Heart left ventricle (tissue), 16 donors: ENCODE results near the gene SLC6A9. TPM values are rescaled to one million over a fixed set of nuclear protein-coding genes. Genes with fewer than 3 reads are reported as not detected.

ENCODE experiments used
- ATAC-seq, 4 donors: fragments of 200-7000 bp; cut with Tn5 transposase; one replicate each; pipeline ENCODE4 v1.9.1; 2020 to 2022; ENCODE audit warnings: moderate library complexity in 4 of 4, mild to moderate bottlenecking in 3 of 4, moderate number of reproducible peaks in 1 of 4
- DNase-seq, 5 donors: peaks; one replicate each; pipeline ENCODE4 v3.0.0-alpha.2; 2020
- H3K27ac ChIP-seq, 12 donors: fragments of 200-600 bp; sonication (generic) in 4 of 12; one replicate each; pipeline versions ENCODE4 v1.5.0 to v1.8.0; 2016 to 2022; ENCODE audit warnings: mild to moderate bottlenecking in 2 of 12
- H3K27me3 ChIP-seq, 9 donors: fragments of 200-600 bp; sonication (generic) in 2 of 9; one replicate each; pipeline versions ENCODE4 v1.5.1 to v1.8.0; 2016 to 2022; ENCODE audit warnings: mild to moderate bottlenecking in 3 of 9
- H3K36me3 ChIP-seq, 9 donors: fragments of 200-600 bp; sonication (generic) in 2 of 9; one replicate each; pipeline versions ENCODE4 v1.5.0 to v1.8.0; 2018 to 2022; ENCODE audit warnings: mild to moderate bottlenecking in 2 of 9
- H3K4me1 ChIP-seq, 12 donors: fragments of 200-600 bp; sonication (generic) in 4 of 12; one replicate each; pipeline versions ENCODE4 v1.5.0 to v1.8.0; 2016 to 2022; ENCODE audit warnings: mild to moderate bottlenecking in 3 of 12
- H3K4me3 ChIP-seq, 12 donors: fragments of 200-600 bp; sonication (generic) in 4 of 12; one replicate each; pipeline versions ENCODE4 v1.5.0 to v1.8.0; 2017 to 2022; ENCODE audit warnings: mild to moderate bottlenecking in 9 of 12, moderate library complexity in 4 of 12
- H3K9me3 ChIP-seq, 12 donors: fragments of 200-600 bp; sonication (generic) in 4 of 12; one replicate each; pipeline versions ENCODE4 v1.5.0 to v1.8.0; 2016 to 2022; ENCODE audit warnings: mild to moderate bottlenecking in 1 of 12
- POLR2A ChIP-seq, 2 donors: fragments of 450-650 bp; IDR thresholded peaks; one replicate each; pipeline ENCODE4 v1.6.1; 2017; ENCODE audit warnings: antibody characterized with exemption in 2 of 2, mild to moderate bottlenecking in 2 of 2, moderate library complexity in 2 of 2
- WGBS, 4 donors: extraction: QIAGEN DNeasy Blood & Tissue Kit in 2 of 4; methylation state at CpG; one replicate each; pipeline versions ENCODE4 v1.1.5 to v1.1.7; 2013 to 2018; 5-methylcytosine and 5-hydroxymethylcytosine counted together
- intact Hi-C, 10 donors: fragments of 100-400 bp; cut with DNase I; formaldehyde crosslinking; loops; one replicate each; pipeline versions ENCODE4 v1.11.1 to v1.14.2; 2022
- polyA plus RNA-seq, 2 donors: library from polyadenylated mRNA; stranded (reverse); fragments of 200-250 nt; gene quantifications; one replicate each; pipeline ENCODE4 v1.2.3, GENCODE V29; 2013
- total RNA-seq, 9 donors: library from RNA; depleted of rRNA in 2 of 9; stranded (reverse); fragments of >200 nt in 2 of 9; fragmentation: NEBNext Ultra II Directional in 3 of 9; extraction: Animal tissue kit (Norgen Biotek cat#: 25700) in 3 of 9; gene quantifications; one replicate each; pipeline versions ENCODE4 v1.1.0 to v1.2.4, GENCODE V29; 2016 to 2023
- TF ChIP-seq, protein P1 (sequence below), 12 donors: fragments of 200-600 bp; sonication (generic) in 4 of 12; IDR thresholded peaks; one replicate each; pipeline versions ENCODE4 v1.5.0 to v1.8.0; 2018 to 2022; ENCODE audit warnings: antibody characterized with exemption in 12 of 12, mild to moderate bottlenecking in 5 of 12
- donor health status: ischemic (EF 13 %, LVEDD 7.1; RV severe dilation, severe dysfunction).
- donor health status: healthy with polysubstance abuse.
- donor health status: DM: no; HTN: yes; CAD: no.
- donor health status: DM: no; HTN: no; CAD: no.
- donor health status: ischemic (EF 25% LVEDD 6.9; RV normal size, moderate dysfunction).
- donor health status: ischemic (EF 25% LVEDD 5.7; RV mildly dilated, moderate dysfunction).
- donor health status: healthy.
- donor health status: DM: yes; HTN: yes; CAD: no.
- donor health status: ischemic (EF 35%, LVEDD 5.7; RV mildly dilated, moderate dysfunction).
- donor health status: nonischemic (EF 11% LVEDD 7.7; RV severe dilation, severe dysfunction).
- donor health status: DM: yes; HTN: yes; CAD: no.
- donor health status: PGD.
- donor health status: ischemic (EF 29% LVEDD 5.4; RV normal size, mild dysfunction).
- donor health status: nonischemic (EF 23%, LVEDD 6.1; RV moderate dilation, normal function).

SLC6A9 gene
- total and polyA plus RNA-seq, 11 donors, result 0.61 to 2.4 (median 1.1) TPM

DNA sequence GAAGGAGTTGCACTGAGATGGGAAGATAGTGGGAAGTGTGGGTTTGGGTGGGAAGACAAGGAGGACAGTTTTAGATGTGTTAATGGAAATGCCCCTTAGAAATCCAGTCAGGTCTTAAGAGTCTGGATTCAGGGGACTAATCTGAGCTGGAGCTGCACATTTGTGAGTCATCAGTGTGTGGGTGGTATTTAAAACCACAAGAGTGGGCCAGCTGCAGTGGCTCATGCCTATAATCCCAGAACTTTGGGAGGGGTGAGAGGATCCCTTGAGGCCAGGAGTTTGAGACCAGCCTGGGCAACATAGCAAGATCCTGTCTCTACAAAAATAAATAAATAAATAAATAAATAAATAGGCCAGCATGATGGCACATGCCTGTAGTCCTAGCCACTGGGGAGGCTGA is 40.9 kb upstream of the SLC6A9 start:
- no peaks in the 10 kb centered on the region for H3K27me3 ChIP-seq
- ATAC-seq (peak in 2 of 4 donors; percentile 44 to 72), DNase-seq (no peak)
- TF ChIP-seq, protein P1, sequence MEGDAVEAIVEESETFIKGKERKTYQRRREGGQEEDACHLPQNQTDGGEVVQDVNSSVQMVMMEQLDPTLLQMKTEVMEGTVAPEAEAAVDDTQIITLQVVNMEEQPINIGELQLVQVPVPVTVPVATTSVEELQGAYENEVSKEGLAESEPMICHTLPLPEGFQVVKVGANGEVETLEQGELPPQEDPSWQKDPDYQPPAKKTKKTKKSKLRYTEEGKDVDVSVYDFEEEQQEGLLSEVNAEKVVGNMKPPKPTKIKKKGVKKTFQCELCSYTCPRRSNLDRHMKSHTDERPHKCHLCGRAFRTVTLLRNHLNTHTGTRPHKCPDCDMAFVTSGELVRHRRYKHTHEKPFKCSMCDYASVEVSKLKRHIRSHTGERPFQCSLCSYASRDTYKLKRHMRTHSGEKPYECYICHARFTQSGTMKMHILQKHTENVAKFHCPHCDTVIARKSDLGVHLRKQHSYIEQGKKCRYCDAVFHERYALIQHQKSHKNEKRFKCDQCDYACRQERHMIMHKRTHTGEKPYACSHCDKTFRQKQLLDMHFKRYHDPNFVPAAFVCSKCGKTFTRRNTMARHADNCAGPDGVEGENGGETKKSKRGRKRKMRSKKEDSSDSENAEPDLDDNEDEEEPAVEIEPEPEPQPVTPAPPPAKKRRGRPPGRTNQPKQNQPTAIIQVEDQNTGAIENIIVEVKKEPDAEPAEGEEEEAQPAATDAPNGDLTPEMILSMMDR (IDR thresholded peaks at IDR 0.05), result no peak
- TF ChIP-seq POLR2A (IDR thresholded peaks at IDR 0.05), result no peak
- no peaks in the 10 kb centered on the region for H3K9me3 ChIP-seq
- H3K4me1 ChIP-seq, result peaks cover 0 to 26% (median 0%) of the 10 kb centered on the region in 12 donors
- no peak overlapping the region for H3K27ac ChIP-seq
- no peaks in the 10 kb centered on the region for H3K36me3 ChIP-seq
- intact Hi-C loops, result no loop called here
- no peak overlapping the region for H3K4me3 ChIP-seq

DNA sequence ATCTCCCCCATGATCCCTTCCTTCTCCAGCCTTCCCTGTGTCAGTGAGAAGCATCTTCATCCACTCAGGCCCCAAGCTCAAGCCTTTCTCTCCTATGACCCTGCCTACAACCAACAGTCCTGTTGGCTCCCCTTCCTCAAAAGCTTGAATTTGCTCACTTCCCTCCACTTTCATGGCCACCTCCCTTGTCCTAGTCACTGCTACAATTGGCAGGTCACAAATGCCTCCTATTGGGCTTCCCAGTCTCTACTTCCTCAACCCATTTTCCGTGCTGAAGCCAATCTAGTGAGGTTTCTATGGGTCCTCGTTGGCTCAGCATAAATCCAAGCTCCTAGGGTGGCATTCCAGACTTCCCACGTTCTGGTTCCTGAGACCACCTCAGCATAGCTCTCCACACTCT is 40.2 kb upstream of the SLC6A9 start:
- H3K4me3 ChIP-seq, result no peak overlapping the region
- no peaks in the 10 kb centered on the region for H3K27me3 ChIP-seq
- H3K4me1 ChIP-seq, result peaks cover 0 to 26% (median 0%) of the 10 kb centered on the region in 12 donors
- 50 to 68% (median 62%) methylated on average over 3 of the region's 3 CpGs for WGBS, 4 donors
- no peak overlapping the region for H3K27ac ChIP-seq
- intact Hi-C loops, result no loop called here
- H3K9me3 ChIP-seq, result no peaks in the 10 kb centered on the region
- H3K36me3 ChIP-seq, result no peaks in the 10 kb centered on the region
- ATAC-seq (no peak), DNase-seq (no peak)
- no peak for TF ChIP-seq POLR2A (IDR thresholded peaks at IDR 0.05)
- TF ChIP-seq, protein P1 (IDR thresholded peaks at IDR 0.05), result no peak

- intact Hi-C loops, result no loop called here
- H3K27ac ChIP-seq, result peak overlapping the region in 2 of 12 donors; percentile 42 to 81
- 49 to 69% (median 60%) methylated on average over 2 of the region's 2 CpGs for WGBS, 4 donors
These were observed 37.2 kb upstream of the SLC6A9 start for GRCh38 chr1:44068442-44068921.

More at GRCh38 chr1:44068442-44068921, 37.2 kb upstream of the SLC6A9 start:
- H3K4me3 ChIP-seq, result no peak overlapping the region
- DNase-seq (peak in 1 of 5 donors; percentile 26), ATAC-seq (peak in 2 of 4 donors; percentile 33 to 47)
- no peaks in the 10 kb centered on the region for H3K27me3 ChIP-seq
- no peaks in the 10 kb centered on the region for H3K9me3 ChIP-seq
- peaks cover 0 to 26% (median 0%) of the 10 kb centered on the region in 12 donors for H3K4me1 ChIP-seq
- no peaks in the 10 kb centered on the region for H3K36me3 ChIP-seq
- TF ChIP-seq POLR2A (IDR thresholded peaks at IDR 0.05), result no peak
- TF ChIP-seq, protein P1 (IDR thresholded peaks at IDR 0.05), result no peak
